Neural crest cell (in vitro differentiated cells): ENCODE measurements around the gene PPHLN1. TPM values are rescaled to one million over a fixed set of nuclear protein-coding genes. Genes with fewer than 3 reads are reported as not detected.

Source experiments
- DNase-seq: peaks from one replicate; pipeline ENCODE4 v3.0.0; 2021; ENCODE audit warnings: low read depth, mixed read lengths, low spot score
- H3K27ac Mint-ChIP-seq: one replicate; pipeline ENCODE4 v1.8.0; 2021; ENCODE audit warnings: mild to moderate bottlenecking, mixed read lengths; ENCODE audit not compliant: unreplicated experiment
- H3K27me3 Mint-ChIP-seq: 2 replicates; pipeline ENCODE4 v1.8.0; 2021; ENCODE audit warnings: low read depth, mild to moderate bottlenecking, mixed read lengths
- H3K36me3 Mint-ChIP-seq: 2 replicates; pipeline ENCODE4 v1.8.0; 2021; ENCODE audit warnings: low read depth, mild to moderate bottlenecking, mixed read lengths
- H3K4me1 Mint-ChIP-seq: 2 replicates; pipeline ENCODE4 v1.8.0; 2021; ENCODE audit warnings: mixed read lengths
- H3K4me3 Mint-ChIP-seq: one replicate; pipeline ENCODE4 v1.8.0; 2021; ENCODE audit warnings: mild to moderate bottlenecking, mixed read lengths
- H3K9me3 Mint-ChIP-seq: 2 replicates; pipeline ENCODE4 v1.8.0; 2021; ENCODE audit warnings: mixed read lengths
- total RNA-seq: library from RNA; stranded (reverse); gene quantifications from 2 replicates; pipeline ENCODE4 v1.2.1, GENCODE V29; 2021
- TF ChIP-seq, protein P1 (sequence below): fragments of 200-600 bp; sonication (generic); conservative IDR thresholded peaks from 2 replicates; pipeline ENCODE4 v1.5.0; 2021; ENCODE audit warnings: antibody characterized with exemption, mild to moderate bottlenecking

PPHLN1 gene
- total RNA-seq, 1 donor from 2014 or later = 57.9 TPM

DNA sequence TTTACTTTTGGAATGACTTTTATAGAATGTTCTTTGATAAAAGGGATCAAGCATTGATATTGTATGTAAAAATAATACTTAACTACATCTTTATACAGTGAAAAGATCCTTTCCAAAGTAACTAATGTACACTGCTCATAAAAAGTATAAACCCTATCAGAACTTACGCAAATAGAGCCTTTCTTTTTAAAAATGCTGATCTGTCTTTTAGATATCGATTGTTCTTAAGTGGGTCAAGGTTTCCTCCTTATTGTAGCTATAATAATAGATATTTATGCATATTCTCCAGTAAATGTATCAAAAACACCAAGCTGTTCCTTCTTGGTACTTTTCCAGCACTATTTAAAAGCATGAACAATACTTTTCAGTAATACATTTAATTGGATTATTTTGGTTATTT lies 68.5 kb downstream of the PPHLN1 start:
- TF ChIP-seq, protein P1, sequence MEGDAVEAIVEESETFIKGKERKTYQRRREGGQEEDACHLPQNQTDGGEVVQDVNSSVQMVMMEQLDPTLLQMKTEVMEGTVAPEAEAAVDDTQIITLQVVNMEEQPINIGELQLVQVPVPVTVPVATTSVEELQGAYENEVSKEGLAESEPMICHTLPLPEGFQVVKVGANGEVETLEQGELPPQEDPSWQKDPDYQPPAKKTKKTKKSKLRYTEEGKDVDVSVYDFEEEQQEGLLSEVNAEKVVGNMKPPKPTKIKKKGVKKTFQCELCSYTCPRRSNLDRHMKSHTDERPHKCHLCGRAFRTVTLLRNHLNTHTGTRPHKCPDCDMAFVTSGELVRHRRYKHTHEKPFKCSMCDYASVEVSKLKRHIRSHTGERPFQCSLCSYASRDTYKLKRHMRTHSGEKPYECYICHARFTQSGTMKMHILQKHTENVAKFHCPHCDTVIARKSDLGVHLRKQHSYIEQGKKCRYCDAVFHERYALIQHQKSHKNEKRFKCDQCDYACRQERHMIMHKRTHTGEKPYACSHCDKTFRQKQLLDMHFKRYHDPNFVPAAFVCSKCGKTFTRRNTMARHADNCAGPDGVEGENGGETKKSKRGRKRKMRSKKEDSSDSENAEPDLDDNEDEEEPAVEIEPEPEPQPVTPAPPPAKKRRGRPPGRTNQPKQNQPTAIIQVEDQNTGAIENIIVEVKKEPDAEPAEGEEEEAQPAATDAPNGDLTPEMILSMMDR = no peak
- no peaks in the 10 kb centered on the region for H3K4me1 Mint-ChIP-seq
- no peaks in the 10 kb centered on the region for H3K27me3 Mint-ChIP-seq
- no peaks in the 10 kb centered on the region for H3K9me3 Mint-ChIP-seq
- H3K36me3 Mint-ChIP-seq = peaks cover 4% of the 10 kb centered on the region
- H3K4me3 Mint-ChIP-seq = no peak overlapping the region
- H3K27ac Mint-ChIP-seq = no peak overlapping the region
- DNase-seq = no peak

DNA sequence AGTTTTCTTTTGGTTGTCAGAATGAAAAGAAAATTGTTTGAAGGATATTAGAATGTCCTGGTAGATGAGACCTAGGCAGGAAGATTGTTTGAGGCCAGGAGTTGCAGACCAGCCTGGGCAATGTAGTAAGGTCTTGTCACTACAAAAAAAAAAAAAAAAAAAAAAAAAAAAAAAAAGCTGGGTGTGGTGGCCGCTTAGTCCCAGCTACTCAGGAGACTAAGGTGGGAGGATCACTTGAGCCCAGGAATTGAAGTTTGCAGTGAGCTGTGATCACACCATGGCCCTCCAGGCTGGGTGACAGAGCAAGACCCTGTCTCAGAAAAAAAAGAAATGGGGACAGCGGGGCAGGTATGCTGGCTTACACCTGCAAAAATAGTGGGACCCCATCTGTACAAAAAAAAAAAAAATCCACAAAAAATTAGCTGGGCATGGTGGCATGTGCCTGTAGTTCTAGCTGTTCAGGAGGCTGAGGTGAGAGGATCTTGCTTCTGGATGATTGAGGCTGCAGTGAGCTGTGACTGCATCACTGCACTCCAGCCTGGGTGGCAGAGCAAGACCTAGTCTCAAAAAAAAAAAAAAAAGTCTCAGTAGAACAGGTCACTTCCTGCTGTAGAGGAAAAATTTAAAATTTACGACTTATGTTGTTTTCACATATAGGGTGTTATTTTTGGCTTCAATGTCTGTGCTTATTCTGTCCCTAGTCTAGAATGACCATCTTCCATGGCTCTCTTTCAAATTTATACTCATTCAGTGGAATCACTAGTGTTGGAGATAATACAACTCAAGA lies 70.7 kb downstream of the PPHLN1 start:
- Mint-ChIP-seq H3K9me3 (no peaks in the 10 kb centered on the region), H3K36me3 (peaks cover 10% of the 10 kb centered on the region), H3K27me3 (no peaks in the 10 kb centered on the region), H3K27ac (no peak overlapping the region), H3K4me1 (no peaks in the 10 kb centered on the region), H3K4me3 (no peak overlapping the region)
- TF ChIP-seq, protein P1 = no peak
- DNase-seq = no peak

DNA sequence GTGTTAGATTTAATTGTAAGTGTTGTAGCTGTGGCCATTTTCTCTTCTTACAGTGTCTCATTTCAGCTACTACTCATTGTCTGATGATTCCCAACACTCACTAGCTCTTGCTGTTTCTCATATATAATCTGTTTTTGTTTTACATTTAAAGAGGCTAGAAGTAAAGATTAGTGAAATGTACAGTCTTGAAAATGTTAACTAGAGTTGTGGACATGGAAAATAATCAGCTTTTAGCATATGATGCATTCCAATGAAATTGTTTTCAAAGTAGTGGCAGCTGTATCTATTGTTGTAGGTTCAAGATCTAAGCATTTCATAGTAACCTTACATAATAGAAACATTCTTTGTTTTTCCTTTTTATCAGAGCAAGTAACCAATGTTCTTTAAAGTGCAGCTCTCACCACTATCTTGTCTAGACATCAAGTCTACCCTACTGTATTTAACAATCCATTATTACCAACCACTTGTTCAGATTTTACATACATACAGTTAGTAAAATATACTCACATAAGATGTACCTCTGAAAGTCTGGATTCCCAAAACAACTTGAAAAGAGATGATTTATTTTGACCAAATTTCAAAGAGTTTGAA lies 76.9 kb downstream of the PPHLN1 start:
- Mint-ChIP-seq H3K4me1 (no peaks in the 10 kb centered on the region), H3K9me3 (no peaks in the 10 kb centered on the region), H3K27ac (no peak overlapping the region), H3K27me3 (no peaks in the 10 kb centered on the region), H3K36me3 (peaks cover 15% of the 10 kb centered on the region), H3K4me3 (no peak overlapping the region)
- no peak for DNase-seq
- TF ChIP-seq, protein P1 = no peak

DNA sequence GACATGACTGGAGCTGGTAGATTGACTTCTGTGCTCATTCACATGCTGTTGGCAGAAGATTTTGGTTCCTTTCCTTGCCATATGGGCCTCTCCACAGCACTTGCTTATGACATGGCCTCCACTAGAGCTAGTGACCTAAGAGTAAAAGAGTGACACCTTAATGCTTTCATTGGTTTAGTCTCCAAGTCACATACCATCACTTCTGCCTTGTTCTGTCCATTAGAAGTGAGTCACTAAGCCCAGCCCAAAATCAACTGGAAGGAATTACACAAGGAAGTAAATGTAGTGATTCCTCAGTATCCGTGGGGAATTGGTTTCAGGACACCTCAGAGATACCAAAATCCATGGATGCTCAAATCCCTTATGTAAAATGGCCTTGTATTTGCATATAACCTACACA lies 81.3 kb downstream of the PPHLN1 start:
- Mint-ChIP-seq H3K4me1 (no peaks in the 10 kb centered on the region), H3K27ac (no peak overlapping the region), H3K4me3 (no peak overlapping the region), H3K36me3 (peaks cover 6% of the 10 kb centered on the region), H3K9me3 (no peaks in the 10 kb centered on the region), H3K27me3 (no peaks in the 10 kb centered on the region)
- DNase-seq = no peak
- TF ChIP-seq, protein P1 = no peak

DNA sequence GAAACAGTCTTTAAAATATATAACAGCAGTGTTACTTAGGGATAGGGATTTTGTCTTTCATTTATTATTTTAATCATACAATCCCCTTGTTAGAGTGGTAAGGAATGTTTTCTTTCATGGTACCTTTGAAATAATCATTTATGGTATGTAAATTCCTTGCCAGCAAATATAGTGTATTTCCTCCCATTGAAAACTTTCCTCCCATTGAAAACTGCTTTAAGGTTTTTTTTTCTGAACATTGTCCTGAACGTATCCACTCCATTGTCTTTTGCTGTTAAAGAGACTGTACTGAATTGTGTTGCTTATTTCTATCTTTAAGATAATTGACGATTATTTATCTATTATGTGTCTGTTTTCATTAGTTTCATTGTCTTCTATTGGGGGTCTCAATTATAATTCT lies 83.5 kb downstream of the PPHLN1 start:
- no peak for DNase-seq
- Mint-ChIP-seq H3K36me3 (peaks cover 14% of the 10 kb centered on the region), H3K27ac (no peak overlapping the region), H3K9me3 (no peaks in the 10 kb centered on the region), H3K4me1 (no peaks in the 10 kb centered on the region), H3K27me3 (no peaks in the 10 kb centered on the region), H3K4me3 (no peak overlapping the region)
- TF ChIP-seq, protein P1 = no peak
